H1 (cell line): ENCODE data around the gene PCDHB3. TPM values are rescaled to one million over a fixed set of nuclear protein-coding genes. Genes with fewer than 3 reads are reported as not detected.

Experiments used
- ATF3 ChIP-seq: IDR thresholded peaks from 2 replicates; pipeline ENCODE4 v1.6.1; 2011; ENCODE audit warnings: low read depth, mild to moderate bottlenecking, low read length; ENCODE audit not compliant: insufficient read depth
- BCL11A ChIP-seq, 2 experiments: IDR thresholded peaks; one replicate each; pipeline ENCODE4 v1.6.1; 2011; ENCODE audit warnings: low read depth in 2 of 2, low read length in 2 of 2, mild to moderate bottlenecking in 2 of 2
- BRCA1 ChIP-seq: IDR thresholded peaks from 2 replicates; pipeline ENCODE4 v1.6.1; 2012; ENCODE audit warnings: low read depth, low read length, improper control_type of control experiment
- CBX5 ChIP-seq: fragments of 300-800, 300-1000 bp; sonication (generic); IDR thresholded peaks from 2 replicates; pipeline ENCODE4 v1.7.1; 2016; ENCODE audit warnings: antibody characterized with exemption, low read length, low read depth
- CBX8 ChIP-seq: fragments of 300-800, 300-1000 bp; sonication (generic); IDR thresholded peaks from 2 replicates; pipeline ENCODE4 v1.7.1; 2016; ENCODE audit warnings: low read depth, low read length, borderline replicate concordance
- CHD2 ChIP-seq: IDR thresholded peaks from 2 replicates; pipeline ENCODE4 v1.6.1; 2012; ENCODE audit warnings: low read length, improper control_type of control experiment
- CTBP2 ChIP-seq: IDR thresholded peaks from 2 replicates; pipeline ENCODE4 v1.7.0; 2011; ENCODE audit warnings: borderline replicate concordance, mild to moderate bottlenecking, moderate library complexity, mixed read lengths, low read length; ENCODE audit not compliant: insufficient read depth, insufficient read length
- E2F6 ChIP-seq: IDR thresholded peaks from 2 replicates; pipeline ENCODE4 v1.6.1; 2012; ENCODE audit warnings: inconsistent platforms
- EGR1 ChIP-seq: IDR thresholded peaks from 2 replicates; pipeline ENCODE4 v1.6.1; 2011; ENCODE audit warnings: low read depth, low read length, borderline replicate concordance
- JUN ChIP-seq: IDR thresholded peaks from 2 replicates; pipeline ENCODE4 v1.6.1; 2011; ENCODE audit warnings: low read depth, mild to moderate bottlenecking, improper control_type of control experiment, low read length
- NANOG ChIP-seq: IDR thresholded peaks from 2 replicates; pipeline ENCODE4 v1.6.1; 2011; ENCODE audit warnings: low read length, low read depth, mild to moderate bottlenecking, inconsistent platforms; ENCODE audit not compliant: insufficient read depth, poor library complexity, severe bottlenecking
- PHF8 ChIP-seq: fragments of 200-600 bp; sonication (generic); conservative IDR thresholded peaks from 2 replicates; pipeline ENCODE4 v1.7.1; 2012; ENCODE audit warnings: low read depth, mild to moderate bottlenecking, inconsistent platforms, low read length, moderate library complexity
- POLR2A ChIP-seq, 2 experiments: IDR thresholded peaks; 1 replicate in 1 of 2; 2 replicates in 1 of 2; pipeline ENCODE4 v1.6.1; 2011; ENCODE audit warnings: low read depth in 2 of 2, low read length in 2 of 2, mild to moderate bottlenecking in 2 of 2; ENCODE audit errors: control extremely low read depth in 1 of 2
- POU5F1 ChIP-seq: IDR thresholded peaks from 2 replicates; pipeline ENCODE4 v1.6.1; 2011; ENCODE audit warnings: low read depth, mild to moderate bottlenecking, low read length, moderate library complexity
- RAD21 ChIP-seq, 2 experiments: IDR thresholded peaks in 1 of 2; conservative IDR thresholded peaks in 1 of 2; 2 replicates each; pipeline ENCODE4 v1.6.1; 2011; ENCODE audit warnings: low read depth in 2 of 2, low read length in 2 of 2, improper control_type of control experiment in 1 of 2, inconsistent platforms in 1 of 2, mild to moderate bottlenecking in 1 of 2, moderate library complexity in 1 of 2
- RFX5 ChIP-seq: IDR thresholded peaks from 2 replicates; pipeline ENCODE4 v1.6.1; 2011; ENCODE audit warnings: low read depth, low read length, improper control_type of control experiment, borderline replicate concordance
- SAP30 ChIP-seq: fragments of 300-600 bp; sonication (generic); IDR thresholded peaks from 2 replicates; pipeline ENCODE4 v1.7.1; 2012; ENCODE audit warnings: low read length, moderate library complexity, mild to moderate bottlenecking, inconsistent platforms; ENCODE audit not compliant: insufficient read depth, insufficient replicate concordance
- SIN3A ChIP-seq, 2 experiments: IDR thresholded peaks in 1 of 2; conservative IDR thresholded peaks in 1 of 2; 2 replicates each; pipeline ENCODE4 v1.6.1; 2011 to 2012; ENCODE audit warnings: low read length in 2 of 2, improper control_type of control experiment in 1 of 2, low read depth in 1 of 2, mild to moderate bottlenecking in 1 of 2
- SP2 ChIP-seq: IDR thresholded peaks from 2 replicates; pipeline ENCODE4 v1.6.1; 2012; ENCODE audit warnings: mild to moderate bottlenecking, low read length, inconsistent platforms
- SRF ChIP-seq: IDR thresholded peaks from 2 replicates; pipeline ENCODE4 v1.6.1; 2011; ENCODE audit warnings: mild to moderate bottlenecking, low read depth, low read length, moderate library complexity
- SUZ12 ChIP-seq: fragments of 200-600 bp; sonication (generic); IDR thresholded peaks from 2 replicates; pipeline ENCODE4 v1.6.1; 2012; ENCODE audit warnings: mild to moderate bottlenecking, inconsistent platforms, low read length, moderate library complexity, mixed read lengths
- TAF1 ChIP-seq: IDR thresholded peaks from 2 replicates; pipeline ENCODE4 v1.6.1; 2011; ENCODE audit warnings: mild to moderate bottlenecking, low read depth, low read length
- TEAD4 ChIP-seq: IDR thresholded peaks from 2 replicates; pipeline ENCODE4 v1.6.1; 2012; ENCODE audit warnings: low read depth, low read length, inconsistent platforms, mixed read lengths
- ZNF274 ChIP-seq: IDR thresholded peaks from 2 replicates; pipeline ENCODE4 v1.7.0; 2012; ENCODE audit warnings: low read length, borderline replicate concordance; ENCODE audit errors: extremely low read depth
- polyA plus RNA-seq, 7 experiments: library from polyadenylated mRNA; depleted of rRNA in 3 of 7; stranded (reverse) in 5 of 7; unstranded in 2 of 7; fragments of >200 nt in 5 of 7; fragments of 200-250 nt in 2 of 7; gene quantifications; 1 replicate in 5 of 7; 2 replicates in 1 of 7; 4 replicates in 1 of 7; pipeline versions ENCODE4 v1.2.1 to v1.2.3, GENCODE V29; 2011 to 2013; ENCODE audit warnings: missing spikeins in 2 of 7, mixed read lengths in 2 of 7
- total RNA-seq: library from RNA; stranded (reverse); fragmentation: NEBNext Ultra II Directional; extraction: Animal tissue kit (Norgen Biotek cat#: 25700); gene quantifications from 2 replicates; pipeline ENCODE4 v1.2.1, GENCODE V29; 2021

PCDHB3 gene
- total and polyA plus RNA-seq, 2 of the 8 experiments (the other 6 are each of a cell fraction or from before 2014, with no cell fraction given) = 1.6 to 3.4 TPM

GRCh38 chr5:141084487-141084989 is 15.7 kb upstream of the PCDHB3 start (continued):
- TF ChIP-seq SIN3A (conservative IDR thresholded peaks at IDR 0.05 in 1 of 2, IDR thresholded peaks at IDR 0.05 in 1 of 2; ENCODE audit: low read depth in 1 of 2, low read length in 2 of 2) (no peak), SAP30 (no peak), ZNF274 (no peak), POLR2A (IDR thresholded peaks at IDR 0.05; ENCODE audit: control extremely low read depth in 1 of 2, low read depth in 2 of 2, low read length in 2 of 2) (peak in 1 of 2 experiments; percentile 66; a peak in 2 of 3 replicates), SUZ12 (no peak), RFX5 (no peak), ATF3 (no peak), JUN (no peak), CTBP2 (no peak), TAF1 (peak; percentile 77), EGR1 (no peak), E2F6 (0 out of 2 replicates have a peak, but pooled peaks have one; percentile 38), BCL11A (IDR thresholded peaks at IDR 0.05; ENCODE audit: low read depth in 2 of 2, low read length in 2 of 2) (no peak), SRF (no peak), RAD21 (IDR thresholded peaks at IDR 0.05 in 1 of 2, conservative IDR thresholded peaks at IDR 0.05 in 1 of 2; ENCODE audit: low read depth in 2 of 2, low read length in 2 of 2) (peak; percentile 71 to 84), POU5F1 (no peak), PHF8 (0 out of 2 replicates have a peak, but pooled peaks have one; percentile 29), TEAD4 (no peak), CHD2 (no peak), CBX8 (no peak), SP2 (no peak), BRCA1 (no peak), NANOG (no peak), CBX5 (no peak)
